Mucosa of gallbladder (tissue), 1 donor: Measurements from ENCODE around the gene KCNMA1. TPM values are rescaled to one million over a fixed set of nuclear protein-coding genes. Genes with fewer than 3 reads are reported as not detected.

Source experiments
- DNase-seq: peaks from one replicate; pipeline ENCODE4 v3.0.0-alpha.2; 2020; ENCODE audit warnings: low spot score
- total RNA-seq: library from RNA; stranded (reverse); gene quantifications from one replicate; pipeline ENCODE4 v1.2.1, GENCODE V29; 2021
- donor health status: DM: no; HTN: no; CAD: no.

The KCNMA1 gene
- total RNA-seq, 1 donor from 2014 or later, result 101 TPM

GRCh38 chr10:77157248-77158019, 480.2 kb downstream of the KCNMA1 start:
- DNase-seq, result peak; percentile 35

DNA sequence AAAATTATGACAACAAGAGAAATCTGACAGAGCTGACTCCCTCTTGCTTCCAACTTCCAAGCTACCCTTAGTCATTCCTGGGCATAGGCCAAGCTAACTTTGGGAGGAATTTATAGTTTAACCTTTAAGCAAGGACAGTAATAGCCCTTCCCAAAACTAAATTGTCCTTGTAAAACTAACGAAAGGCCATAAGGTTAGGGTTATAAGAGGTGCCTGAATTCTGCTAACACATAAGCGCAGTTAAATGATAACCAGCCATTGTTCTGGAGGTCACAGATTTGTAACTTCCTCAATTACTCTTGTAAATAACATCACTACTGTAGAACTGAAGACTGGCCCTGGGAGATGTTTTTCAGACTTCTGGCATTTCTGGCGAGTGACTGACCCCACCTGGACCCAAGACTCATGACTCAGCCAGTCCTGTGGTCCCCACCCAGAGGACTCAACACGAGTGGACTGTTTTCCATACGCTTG, 481.2 kb downstream of the KCNMA1 start:
- peak; percentile 81 for DNase-seq

DNA sequence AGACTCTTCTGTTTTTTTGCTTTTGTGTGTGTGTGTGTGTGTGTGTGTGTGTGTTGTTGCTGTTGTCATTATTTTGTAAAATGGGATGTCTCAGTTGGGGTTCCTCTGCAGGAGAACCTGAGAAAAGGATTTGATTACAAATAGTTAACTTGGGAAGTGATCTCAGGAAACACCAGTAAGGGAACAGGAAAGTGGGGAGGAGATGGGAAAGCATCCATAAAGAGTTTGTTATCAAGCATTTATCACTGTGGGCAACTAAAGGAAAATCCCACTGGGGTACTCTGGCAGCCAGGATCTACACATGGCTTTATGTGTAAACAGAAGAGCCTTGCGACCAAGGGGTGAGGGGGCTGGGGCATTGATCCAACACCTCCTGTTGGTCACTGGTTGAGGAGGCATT, 485.4 kb downstream of the KCNMA1 start:
- no peak for DNase-seq

DNA sequence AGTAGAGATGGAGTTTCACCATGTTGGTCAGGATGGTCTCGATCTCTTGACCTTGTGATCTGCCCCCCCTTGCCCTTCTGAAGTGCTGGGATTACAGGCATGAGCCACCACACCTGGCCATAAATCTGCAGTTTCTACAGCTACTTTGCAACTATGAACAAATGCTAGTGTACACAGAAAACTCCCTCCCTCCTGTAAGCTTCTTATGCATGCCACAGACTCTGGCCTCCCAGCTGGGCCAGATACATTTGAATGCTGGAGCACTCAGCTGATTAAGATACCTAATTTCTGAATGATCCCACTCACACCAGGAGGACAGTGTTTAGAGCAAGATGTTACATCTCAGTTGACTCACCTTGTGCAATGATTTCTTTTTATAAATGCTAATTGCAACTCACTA, 486.2 kb downstream of the KCNMA1 start:
- DNase-seq, result no peak

- no peak for DNase-seq
Measured at GRCh38 chr10:77149706-77150105, 487.9 kb downstream of the KCNMA1 start.

DNA sequence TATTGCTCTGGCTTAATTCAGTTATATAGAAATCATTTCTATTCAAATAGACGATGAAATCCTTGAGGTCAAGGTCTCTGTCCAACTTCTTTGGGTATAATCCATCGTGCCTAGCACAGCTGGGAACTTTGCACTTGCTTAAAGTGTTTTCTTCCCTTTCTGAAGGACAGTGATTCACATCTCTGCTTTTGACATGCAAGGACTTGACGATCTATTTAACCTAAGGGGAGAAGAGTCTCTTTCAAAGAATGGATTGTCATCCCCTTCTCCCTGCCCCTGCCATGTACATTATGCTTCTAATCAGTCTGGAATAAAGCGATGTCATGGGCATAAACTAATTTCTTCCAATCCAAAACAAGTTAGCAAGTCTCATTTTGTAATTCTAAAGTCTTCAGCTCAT, 488.6 kb downstream of the KCNMA1 start:
- no peak for DNase-seq

DNA sequence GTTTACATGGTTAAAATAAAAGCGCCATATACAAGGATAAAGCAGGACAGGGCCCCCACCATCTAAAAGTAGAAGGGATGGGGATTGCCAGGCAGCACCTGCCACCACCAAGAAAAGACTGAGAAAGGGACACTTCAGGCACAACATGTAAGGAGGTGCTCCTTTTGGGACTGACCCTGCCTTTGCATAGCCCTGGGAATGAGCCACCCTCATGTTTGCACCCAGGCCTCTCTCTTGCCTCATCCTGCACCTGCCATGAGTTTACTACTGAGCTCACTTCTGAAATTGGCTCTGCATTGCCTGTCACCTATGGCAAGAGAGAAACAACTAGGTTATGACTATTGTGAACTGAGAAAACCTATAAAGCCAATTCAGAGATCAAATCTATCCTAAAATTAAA, 489.7 kb downstream of the KCNMA1 start:
- DNase-seq, result no peak

- DNase-seq, result no peak
Measured at GRCh38 chr10:77146712-77147336, 490.8 kb downstream of the KCNMA1 start.

DNA sequence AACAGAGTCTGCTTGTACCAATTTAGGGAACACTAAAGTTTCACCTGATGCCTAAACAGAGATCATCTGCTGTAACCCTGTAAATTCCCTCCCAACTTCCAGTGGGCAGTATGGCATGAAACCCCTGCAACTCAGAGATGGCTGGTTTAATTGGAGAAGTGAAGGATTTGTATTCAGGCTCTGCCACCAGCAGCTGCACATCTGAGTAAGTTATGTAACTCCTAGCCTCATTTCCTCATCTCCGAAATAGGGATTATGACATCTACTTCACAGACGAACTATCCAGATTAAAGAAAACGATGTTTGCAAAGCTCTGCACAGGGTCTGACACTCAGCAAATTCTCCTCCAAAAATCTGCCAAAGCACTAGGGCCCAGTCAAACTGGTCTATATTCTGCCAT, 493.0 kb downstream of the KCNMA1 start:
- no peak for DNase-seq

GRCh38 chr10:77139252-77140160, 498.1 kb downstream of the KCNMA1 start:
- DNase-seq, result no peak

- DNase-seq, result no peak
Measured at GRCh38 chr10:77138541-77138940, 499.1 kb downstream of the KCNMA1 start.

- no peak for DNase-seq
Measured at GRCh38 chr10:77135555-77135954, 502.1 kb downstream of the KCNMA1 start.

DNA sequence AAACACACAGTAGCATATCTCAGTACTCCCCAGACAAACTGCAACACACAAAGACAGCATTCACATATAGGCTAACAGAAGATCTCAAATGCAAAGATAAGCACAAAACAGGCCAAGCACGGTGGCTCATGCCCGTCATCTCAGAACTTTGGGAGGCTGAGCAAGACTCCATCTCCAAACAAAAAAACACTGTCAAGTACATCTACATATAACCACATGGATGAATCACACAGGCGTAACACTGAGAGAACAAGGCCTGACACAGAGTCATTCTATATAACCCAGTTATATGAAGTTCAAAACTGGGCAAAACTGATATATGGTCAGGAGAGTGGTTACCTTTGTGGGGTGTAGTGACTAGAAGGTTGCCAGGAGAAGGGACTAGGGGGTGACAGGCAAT, 506.4 kb downstream of the KCNMA1 start:
- DNase-seq, result no peak

GRCh38 chr10:77127243-77127642, 510.4 kb downstream of the KCNMA1 start:
- no peak for DNase-seq

DNA sequence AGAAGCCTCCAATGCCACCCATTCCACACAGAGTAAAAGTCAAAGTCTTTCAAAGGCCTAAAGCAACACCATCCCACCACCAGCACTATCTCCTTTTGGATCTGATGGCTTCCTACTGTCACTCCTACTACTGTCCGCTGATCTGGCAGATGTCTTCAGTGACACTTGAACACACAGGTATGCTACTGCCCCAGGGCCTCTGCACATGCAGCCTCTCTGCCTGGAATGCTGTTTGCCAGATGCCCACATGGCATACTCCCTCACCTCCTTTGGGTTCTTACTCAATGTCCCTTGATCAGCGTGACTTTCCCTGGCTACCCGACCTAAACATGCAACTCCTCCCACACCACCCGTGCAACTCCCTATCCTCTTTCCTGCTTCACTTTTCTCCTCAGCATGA, 512.4 kb downstream of the KCNMA1 start:
- no peak for DNase-seq

- no peak for DNase-seq
Measured at GRCh38 chr10:77123330-77123729, 514.3 kb downstream of the KCNMA1 start.

- DNase-seq, result no peak
Measured at GRCh38 chr10:77121829-77122228, 515.8 kb downstream of the KCNMA1 start.

GRCh38 chr10:77120666-77121376, 516.8 kb downstream of the KCNMA1 start:
- no peak for DNase-seq

DNA sequence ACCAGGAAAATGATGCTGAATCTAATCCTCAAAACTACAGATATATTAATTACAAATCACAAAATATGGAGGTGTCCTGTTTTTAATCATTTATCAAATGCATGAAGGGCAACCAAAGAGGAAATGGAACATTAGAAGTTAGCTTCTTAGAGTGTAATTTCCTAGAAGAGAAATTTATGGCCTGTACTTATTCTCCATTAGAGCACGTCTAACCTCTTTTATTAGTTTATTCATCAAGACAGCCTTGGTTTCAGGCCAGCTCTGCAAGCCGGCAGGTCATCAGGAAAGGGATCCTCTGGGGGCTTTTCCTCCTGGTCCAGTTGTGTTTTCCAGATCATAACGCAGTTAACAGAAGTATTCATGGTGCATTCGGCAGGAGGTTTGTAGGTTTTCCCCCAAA, 517.6 kb downstream of the KCNMA1 start:
- no peak for DNase-seq

- no peak for DNase-seq
Measured at GRCh38 chr10:77118603-77119282, 518.9 kb downstream of the KCNMA1 start.

GRCh38 chr10:77117501-77117900, 520.1 kb downstream of the KCNMA1 start:
- no peak for DNase-seq
